GM21390 (cell line): ENCODE measurements around the gene GPR148.

Experiments
- ATAC-seq: cut with Tn5 transposase; IDR thresholded peaks from one replicate; pipeline ENCODE4 v1.9.1; 2021; ENCODE audit not compliant: unreplicated experiment

Gene GPR148

DNA sequence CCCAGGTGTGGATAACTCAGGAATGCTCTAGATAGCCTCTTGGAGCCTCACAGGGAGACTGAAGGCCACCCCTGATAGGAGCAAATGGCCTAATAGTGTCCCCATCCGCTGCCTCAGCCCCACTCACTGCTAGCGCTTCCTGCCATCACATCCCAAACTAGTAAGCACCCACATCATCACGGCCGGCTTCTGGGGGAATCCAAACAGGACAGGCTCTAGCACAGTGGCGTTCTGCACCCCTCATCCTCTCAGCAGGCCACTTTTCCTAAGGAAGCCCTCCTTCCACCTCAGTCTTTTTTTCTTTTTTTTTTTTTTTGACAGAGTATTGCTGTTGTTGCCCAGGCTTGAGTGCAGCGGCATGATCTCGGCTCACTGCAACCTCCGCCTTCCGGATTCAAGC is 20.2 kb downstream of the GPR148 start:
- no peak for ATAC-seq

DNA sequence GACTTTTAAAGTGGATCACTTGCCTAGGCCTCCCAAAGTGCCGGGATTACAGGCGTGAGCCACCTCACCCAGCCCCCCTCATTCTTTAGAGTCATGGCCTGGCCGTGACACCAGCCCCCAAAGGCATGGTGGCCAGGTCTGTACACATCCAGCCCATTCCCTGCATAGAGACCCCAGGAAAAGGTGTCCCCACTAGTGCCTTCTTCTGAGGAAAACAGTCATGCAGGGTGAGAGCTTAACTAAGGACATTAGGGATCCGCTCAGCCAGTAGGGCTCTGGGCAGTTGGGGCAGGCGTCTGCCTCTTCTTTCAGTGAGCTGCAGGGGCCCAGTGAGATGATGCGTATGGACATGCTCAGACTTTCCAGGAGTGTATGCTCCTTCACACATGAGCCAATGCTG is 20.8 kb downstream of the GPR148 start:
- no peak for ATAC-seq

DNA sequence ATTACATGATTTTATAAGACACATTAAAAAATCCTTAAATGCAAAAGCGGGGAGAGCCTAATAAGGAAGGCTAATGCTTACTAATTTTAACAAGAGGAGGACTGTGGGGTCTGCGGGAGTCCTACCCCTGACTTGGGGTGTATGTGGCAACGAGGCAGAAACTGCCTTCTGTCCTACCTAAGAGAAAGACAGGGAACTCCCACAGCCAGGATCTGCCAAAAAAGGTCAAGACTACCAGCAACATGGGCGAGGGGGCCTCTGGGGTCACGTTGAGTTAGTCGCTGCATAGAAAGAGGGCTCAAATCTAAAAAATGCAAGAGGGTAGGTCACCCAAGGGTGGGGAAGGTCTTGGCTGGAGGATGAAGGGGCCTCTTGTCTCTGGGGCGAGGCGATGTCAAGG is 25.9 kb downstream of the GPR148 start:
- no peak for ATAC-seq

DNA sequence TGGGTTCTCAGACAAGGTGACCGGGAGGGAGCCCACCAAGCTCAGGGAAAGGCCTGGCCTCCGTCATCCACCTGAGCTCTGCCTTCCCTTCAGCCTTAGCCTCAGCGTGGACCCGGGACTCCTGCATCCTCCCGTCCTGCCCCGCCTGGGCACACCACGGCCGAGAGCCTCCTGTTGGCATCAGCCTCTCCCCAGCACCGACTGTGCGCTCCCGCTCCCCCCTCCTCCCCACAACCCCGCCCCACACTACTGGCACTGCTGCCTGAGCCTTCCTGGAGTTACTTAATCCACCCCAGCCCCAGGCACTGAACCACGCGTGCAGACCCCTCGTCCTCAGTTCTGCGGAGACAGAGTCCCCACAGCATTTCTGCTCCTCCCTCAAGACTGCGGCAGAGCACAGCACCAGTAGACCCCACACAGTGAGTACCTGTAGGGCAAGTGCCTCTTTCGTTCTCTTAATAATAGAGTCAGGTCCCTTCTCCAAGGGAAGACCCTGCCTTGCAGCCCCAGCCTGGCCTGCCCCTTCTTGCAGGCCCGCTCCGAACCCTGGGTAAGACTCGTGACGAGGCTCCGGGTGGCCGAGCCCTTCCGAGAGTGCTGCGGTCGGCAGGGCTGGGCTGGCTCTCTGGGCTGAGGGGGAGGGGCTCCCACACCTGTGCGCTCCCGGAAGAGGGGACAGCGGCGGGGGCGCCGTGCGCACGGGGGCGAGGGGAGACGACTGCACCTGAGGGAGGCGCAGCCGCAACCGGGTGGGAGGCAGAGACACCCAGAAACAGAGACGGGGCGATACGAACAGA is 26.6 kb downstream of the GPR148 start, which contains the start of gene AMER3:
AMER3 (plus strand) TSS at position 285 of the 797 bp plus-strand sequence. CDS start 6,533 bp downstream, outside the sequence.
- ATAC-seq, result no peak

DNA sequence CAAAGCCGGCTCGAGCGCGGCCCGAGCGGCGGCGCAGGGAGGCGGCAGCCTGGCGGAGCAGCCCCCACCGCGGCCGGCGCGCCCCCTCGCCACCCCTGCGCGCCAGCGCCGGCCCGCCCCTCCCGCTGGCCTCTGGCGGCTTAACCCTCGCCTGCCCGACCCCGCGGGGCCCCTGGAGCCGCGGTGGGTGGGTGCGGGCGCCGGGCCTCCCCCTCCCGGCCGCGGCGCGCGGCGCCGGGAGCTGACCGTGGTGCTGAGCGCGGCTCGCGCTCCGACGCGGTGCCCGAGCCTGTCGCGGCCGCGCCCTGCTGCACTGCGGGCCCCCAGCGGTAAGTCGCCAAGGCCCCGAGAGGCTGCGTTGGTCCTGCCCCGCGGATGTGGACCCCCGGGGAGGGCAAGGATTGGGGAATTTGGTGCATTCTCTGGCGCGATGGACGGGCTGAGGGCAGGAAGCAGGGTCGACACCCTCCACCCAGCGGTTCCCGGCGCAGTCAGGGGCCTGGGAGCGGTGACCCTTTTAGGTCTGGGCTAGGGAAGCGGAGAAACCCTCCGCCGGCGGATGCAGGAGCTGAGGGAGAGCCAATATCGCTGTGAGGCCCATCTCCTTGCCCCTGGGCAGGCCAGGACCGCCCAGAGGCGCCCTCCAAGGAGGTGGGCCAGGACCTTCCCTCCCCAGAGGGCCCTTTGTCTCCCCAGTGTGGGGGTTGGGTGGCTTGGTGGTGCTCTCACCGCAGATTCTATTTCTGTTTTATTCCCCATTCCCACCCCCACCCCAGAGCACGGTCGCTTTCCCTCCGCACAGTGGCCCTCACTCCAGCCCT is 27.4 kb downstream of the GPR148 start:
- no peak for ATAC-seq

DNA sequence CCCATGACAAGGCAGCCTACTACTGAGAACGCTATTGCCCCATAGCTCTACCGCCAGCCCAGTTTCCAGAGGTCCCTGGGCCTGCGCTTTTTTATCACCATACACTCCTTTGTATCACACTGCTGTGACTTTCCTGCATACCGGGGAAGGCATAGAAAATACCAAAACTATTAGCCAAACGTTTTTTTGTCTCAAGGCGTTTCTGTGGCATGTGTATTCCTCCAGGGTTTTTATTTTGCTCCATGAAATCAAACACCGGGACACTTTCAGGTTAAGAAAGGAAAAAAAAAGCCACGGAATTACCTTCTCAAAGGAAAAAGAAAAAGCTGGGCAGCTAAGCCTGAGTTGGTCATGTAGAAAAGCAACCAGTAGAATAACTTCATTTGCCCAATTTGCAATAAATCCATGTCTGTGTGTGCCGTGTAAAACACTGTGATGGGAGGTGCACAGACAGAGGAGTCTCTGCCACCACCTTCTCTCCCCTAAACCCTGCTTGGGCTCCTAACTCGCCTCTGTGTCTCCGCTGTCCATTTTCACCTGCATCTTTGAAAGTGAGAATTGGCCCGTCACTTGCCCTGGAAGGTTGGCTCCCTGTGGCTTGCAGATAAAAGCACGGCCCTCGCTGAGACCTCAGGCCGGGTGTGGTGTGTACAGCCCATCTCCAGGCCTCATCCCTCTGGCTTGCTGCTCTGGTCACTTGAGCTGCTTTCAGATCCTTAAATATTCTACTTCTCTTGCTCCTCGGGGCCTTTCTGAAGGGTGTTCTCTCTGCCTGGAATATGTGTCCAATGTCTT is 28.2 kb downstream of the GPR148 start:
- no peak for ATAC-seq

DNA sequence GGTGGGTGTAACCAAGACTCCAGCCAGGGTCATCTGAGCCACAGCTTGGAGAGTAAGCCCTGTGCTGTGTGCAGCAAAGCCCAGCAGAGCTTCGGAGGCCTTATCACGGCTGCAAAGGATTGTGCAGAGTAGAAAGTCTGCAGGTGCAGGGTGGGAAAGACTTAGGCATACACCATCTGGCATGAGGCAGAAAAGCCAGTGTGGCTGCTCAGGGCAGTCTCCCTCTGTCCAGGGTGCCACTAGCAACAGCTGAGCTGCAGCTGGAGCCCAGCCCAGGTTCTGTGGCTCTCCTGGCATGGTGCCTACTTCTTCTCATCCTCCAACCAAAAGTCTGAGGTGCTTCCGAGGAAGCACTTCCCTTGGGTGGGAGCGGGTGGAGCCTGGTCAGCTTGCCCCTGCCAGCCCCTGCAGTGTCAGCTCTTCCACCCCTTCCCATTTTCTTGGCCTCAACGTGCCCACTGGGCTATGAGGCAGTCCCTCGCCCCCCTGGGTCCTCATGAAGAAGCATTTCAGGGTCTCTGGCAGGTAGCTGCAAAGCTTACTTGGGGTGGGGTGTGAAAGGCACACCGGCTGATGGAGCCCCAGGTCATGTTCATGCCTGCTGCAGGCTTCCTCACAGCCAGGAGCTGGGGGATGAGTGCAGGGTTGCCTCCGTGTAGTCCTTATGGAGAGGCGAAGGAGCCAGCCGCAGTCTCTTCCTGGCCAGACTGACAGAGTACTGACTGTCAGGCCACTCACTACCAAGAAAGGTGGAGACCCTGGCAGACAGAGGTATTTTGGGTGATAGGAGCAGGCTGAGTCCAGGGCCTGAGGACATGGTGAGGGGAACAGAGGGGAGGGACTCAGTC is 31.3 kb downstream of the GPR148 start:
- ATAC-seq, result no peak

DNA sequence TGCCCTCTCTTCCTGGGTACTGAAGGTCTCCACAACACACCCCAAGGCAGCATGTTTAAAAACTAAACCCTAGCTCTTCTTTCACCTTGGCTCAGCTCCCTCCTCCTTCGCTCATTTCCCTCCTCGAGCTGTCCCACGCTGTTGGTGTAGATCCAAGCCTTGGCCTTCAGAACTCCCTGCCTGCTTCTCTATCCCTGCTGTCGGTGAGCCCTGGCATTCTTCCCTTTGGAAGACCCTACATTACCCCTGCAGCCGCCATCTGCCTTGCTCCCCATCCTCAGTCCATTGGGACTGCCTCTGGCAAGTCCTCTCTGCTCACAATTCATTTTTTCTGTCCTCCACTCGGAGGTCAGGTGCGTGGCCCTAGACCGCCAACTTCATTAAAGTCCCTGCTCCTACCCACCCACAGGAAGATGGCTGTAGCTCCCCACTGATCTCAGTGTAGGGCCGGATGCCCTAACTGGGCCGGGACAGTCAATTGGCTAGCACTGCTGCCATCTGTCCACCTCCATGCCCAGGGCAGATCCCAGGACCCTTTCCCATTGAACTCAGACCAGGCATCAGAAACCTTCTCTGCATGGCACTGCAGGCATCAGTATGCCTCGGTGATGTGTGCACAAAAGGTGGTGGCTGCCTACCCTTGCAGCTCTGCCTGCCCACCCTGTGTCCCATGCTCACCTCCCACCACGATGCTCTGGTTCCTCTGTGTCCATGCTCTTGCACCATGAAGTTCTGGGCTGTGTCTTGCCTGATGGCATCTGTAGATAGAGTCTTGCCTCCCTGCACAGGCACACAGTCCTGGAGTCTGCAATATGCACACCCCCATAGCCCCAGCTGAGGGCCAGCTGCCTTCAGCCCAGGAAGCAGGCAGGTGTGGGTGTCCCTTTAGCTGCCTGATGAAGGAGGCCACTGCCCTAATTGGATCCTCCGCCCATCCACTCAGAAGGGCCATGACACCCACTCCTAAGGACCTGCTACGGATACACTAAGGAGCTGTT is 32.2 kb downstream of the GPR148 start:
- ATAC-seq, result no peak

DNA sequence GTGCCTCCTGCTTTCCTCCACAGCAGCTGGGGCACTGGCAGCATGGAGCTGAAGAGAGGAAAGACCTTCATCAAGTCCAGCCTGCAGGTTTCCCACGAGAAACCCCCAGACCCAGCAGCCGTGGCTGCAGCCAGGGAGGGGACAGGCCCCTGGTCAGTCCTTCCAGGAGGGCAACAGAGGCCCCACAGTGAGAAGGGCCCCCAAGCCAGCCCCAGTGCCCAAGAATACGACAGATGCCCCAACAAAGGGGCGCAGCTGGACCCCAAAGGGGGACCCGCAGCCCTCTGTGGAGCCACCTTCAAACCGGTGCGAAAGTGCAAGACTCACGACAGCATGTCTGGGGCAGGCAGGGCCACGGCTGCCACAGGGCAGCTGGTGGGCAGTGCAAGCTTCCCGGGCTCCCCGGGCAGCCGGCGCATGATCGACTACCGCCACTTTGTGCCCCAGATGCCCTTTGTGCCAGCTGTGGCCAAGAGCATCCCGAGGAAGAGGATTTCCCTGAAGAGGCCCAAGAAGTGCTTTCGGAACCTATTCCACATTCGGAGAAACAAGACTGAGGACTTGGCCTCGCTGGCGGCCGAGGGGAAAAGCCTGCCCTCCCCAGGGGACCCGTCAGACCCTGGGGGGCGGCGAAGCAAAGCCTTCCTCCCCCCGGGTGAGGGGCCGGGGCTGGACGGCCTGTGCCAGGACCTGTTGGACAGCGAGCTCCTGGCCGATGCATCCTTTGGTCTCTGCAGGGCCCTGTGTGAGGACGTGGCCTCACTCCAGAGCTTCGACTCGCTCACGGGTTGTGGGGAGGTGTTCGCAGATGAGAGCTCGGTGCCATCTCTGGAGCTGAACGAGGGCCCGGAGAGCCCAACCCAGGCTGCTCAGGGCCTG is 33.4 kb downstream of the GPR148 start:
- no peak for ATAC-seq

DNA sequence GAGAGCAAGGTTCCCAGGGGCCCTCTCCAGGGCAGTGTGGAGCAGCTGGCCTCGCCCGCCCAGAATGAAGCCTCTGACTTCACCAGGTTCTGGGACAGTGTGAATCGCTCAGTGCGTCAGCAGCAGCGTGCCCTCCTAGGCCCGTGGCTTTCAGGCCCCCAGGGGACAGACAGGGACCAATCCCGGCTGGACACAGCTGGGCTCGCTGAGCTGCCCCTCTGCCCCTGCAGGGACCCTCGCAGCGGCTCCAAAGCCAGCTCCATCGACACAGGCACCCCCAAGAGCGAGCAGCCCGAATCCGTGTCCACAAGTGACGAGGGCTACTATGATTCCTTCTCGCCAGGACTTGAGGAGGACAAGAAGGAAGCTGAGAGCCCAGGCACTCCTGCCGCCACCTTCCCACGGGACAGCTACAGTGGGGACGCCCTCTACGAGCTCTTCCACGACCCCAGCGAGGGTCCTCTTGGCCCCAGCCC is 34.1 kb downstream of the GPR148 start:
- no peak for ATAC-seq

DNA sequence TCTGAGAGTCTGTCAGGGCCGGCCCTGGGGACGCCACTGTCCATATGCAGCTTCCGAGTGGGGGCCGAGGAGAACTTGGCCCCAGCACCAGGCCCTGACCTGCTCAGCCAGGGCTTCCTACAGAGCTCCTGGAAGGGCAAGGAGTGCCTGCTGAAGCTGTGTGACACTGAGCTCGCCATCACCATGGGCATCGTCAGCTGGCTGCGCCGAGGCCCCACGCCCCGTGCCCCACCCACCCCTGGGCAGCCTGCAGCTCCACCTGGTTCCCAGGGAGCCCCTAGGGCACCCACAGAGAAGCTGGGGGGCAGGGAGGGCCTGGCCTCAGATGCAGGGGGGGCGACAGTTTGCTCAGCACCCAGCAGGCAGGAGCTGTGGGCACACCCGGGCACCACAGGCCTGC is 34.5 kb downstream of the GPR148 start:
- ATAC-seq, result no peak

DNA sequence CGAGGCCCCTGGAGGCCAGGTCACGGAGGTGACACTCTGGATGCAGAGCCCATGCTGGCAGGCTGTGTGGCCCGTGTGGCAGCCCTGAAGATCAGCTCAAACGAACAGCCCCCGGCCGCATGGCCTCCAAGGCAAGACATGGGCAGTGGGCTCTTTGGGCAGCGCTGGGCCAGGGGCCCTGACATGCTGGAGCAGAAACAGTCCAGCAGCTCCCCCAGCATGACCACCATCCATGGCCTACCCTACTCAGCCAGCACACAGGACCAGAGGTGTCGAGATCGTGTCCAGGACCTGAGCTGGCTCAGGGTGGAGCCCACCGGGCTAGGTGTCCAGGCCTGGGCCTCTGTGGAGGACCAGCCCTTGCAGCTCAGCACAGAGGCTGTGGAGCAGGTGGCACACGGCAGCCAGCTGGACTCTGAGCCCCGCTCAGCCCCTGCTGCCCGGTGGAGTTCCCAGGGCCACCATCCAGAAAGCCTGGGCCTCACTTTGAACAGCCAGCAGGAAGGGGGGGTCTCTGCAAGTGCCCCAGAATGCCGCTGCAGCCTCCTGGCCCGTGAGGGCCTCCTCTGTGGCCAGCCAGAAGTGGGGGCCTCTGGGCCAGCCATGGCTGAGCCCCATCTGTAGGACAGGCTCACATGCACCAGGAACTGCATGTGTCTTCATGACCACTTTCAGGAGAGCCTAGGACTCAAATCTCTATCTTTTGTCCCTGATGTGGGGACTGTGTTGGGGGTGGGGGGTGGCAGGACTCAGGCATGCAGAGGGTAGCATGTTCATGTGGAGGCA is 35.4 kb downstream of the GPR148 start:
- no peak for ATAC-seq

DNA sequence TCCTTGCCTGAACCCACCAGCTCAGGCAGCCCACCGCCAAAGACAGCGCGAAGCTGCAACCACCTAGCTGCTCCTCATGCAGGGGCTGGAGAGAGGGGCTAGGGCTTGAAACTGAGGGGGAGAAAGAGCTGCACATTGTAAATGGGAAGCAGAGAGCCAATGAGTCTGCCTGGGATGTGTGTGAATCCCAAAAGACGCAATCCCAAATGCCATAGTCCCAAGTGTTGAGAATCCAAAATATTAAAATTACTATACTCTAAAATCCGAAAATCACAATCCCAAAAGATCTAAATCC is 35.9 kb downstream of the GPR148 start:
- no peak for ATAC-seq

DNA sequence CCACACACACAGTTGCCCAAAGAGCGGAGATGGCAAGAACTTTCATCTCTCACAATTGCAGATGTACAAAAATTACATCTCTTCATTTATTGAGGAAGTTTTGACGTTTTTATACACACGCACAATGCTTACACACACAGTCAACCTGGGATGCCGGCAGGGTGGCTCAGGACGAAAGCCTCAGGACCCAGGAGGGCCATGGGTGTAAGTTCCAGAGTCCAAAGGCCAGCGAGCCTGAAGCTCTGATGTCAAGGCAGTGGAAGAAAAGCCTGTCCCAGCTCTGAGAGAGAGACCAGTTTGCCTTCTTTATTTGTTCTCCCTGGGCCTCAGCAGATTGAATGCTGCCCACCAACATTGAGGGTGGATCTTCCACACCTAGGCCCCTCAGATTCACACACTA is 36.6 kb downstream of the GPR148 start:
- no peak for ATAC-seq

DNA sequence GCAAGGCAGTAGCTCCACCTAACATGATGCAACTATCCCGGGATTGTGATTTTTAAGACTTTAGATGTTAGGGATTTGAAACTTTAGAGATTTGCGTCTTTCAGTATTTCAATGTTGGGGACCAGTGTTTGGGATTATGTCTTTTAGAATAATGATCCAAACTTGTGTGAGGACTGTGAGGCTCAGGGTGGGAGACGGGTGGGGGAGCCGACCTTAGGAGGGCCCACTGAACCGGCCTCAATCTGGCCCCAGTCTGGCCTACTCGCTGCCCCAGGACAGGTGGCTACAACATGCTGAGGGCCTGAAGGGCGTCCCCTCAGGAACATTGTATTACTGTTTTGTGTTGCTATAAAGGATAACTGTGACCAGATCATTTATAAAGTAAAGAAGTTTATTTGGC is 37.2 kb downstream of the GPR148 start:
- no peak for ATAC-seq

DNA sequence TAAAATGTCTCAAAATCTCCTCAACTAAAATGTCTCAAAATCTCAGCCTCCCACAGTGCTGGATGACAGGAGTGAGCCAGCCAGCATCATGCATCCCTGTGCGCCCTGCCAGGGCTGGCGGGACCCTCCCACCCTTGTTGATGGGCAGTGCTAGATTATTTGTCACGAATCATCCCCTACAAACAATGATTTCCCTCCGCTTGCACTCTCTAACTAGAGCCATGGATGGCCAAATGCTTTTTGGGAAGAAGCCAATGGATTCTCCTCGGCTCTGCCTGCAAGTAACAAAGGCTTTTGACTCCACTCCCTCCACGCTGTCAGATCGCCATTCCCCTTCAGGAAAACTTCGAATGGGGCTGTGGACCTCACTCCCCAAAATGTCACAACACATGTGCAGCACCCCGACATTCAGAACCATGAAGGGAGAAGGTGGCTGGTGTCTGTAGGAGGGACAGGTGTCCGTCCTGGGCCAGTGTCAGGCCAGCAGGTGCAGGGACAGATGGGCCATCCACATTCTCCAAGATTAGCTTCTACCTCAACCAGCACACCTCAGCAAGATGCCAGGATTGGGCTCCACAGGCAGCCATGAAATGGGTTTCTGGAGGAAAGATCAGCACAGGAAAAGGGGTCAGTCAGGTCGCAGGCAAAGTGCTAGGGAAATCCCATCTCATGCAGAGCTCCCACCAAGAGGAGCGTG is 38.0 kb downstream of the GPR148 start:
- ATAC-seq, result no peak

DNA sequence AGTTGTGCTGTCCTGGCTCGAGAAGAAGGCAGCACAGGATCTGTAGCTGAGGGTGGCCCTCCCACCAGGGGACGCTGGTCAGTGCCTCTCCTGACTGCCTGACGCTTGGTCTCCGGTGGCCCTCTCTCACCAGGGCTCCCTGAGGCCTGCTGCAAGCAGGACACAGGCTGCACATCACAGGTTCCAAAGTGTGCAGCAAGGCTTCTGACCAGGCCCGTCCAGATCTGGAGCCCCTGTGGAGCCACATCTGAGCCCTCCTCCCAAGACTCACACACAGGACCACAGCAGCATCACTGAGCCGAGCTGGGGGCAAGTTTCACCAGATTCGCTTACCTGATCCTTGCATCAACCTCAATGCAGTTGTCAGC is 38.5 kb downstream of the GPR148 start:
- ATAC-seq, result no peak
